A549 treated with ZK216348 at 1 μM for 4 hours (cell line): ENCODE results near the gene ZNF627. TPM values are rescaled to one million over a fixed set of nuclear protein-coding genes. Genes with fewer than 3 reads are reported as not detected.

Experiments
- total RNA-seq: library from RNA; stranded (reverse); fragments of 200-300 nt; extraction: Qiagen RNA extraction; gene quantifications from 5 replicates; pipeline ENCODE4 v1.2.3, GENCODE V29; 2022; ENCODE audit warnings: low read depth

Gene ZNF627
- 3.4 to 5.5 TPM (median 3.6 TPM) in 5 replicates for total RNA-seq

GRCh38 chr19:11597202-11598102, at the start of gene ZNF627:
ZNF627 (plus strand) TSS chr19:11597483; CDS start chr19:11597628, 145 bp downstream.

GRCh38 chr19:11558881-11559828, 38.1 kb upstream of the ZNF627 start, which contains the start of gene ELOF1:
ELOF1 (minus strand) TSS chr19:11559230; CDS start chr19:11554347, 4,883 bp downstream.

GRCh38 chr19:11577451-11578257, 19.6 kb upstream of the ZNF627 start, which contains the start of gene ACP5:
ACP5 (minus strand) TSS chr19:11577645; CDS start chr19:11577317, 328 bp downstream.

Other genes starting within 250 kb of the ZNF627 start
- gene PLPPR2, start 242.1 kb upstream of the ZNF627 start, total RNA-seq = 5.8 to 10.6 TPM (median 9.4 TPM) in 5 replicates
- gene SWSAP1, start 222.8 kb upstream of the ZNF627 start, total RNA-seq = 1.1 to 2.5 TPM (median 2.1 TPM) in 5 replicates
- gene EPOR, start 213.2 kb upstream of the ZNF627 start, total RNA-seq = 2.7 to 6.1 TPM (median 4.9 TPM) in 5 replicates
- gene RGL3, start 178.2 kb upstream of the ZNF627 start, total RNA-seq = 1.7 to 2.7 TPM (median 2.2 TPM) in 5 replicates
- gene ODAD3, start 162.4 kb upstream of the ZNF627 start, total RNA-seq = 1.1 to 2.1 TPM (median 1.3 TPM) in 5 replicates
- gene PRKCSH, start 161.8 kb upstream of the ZNF627 start, total RNA-seq = 216 to 282 TPM (median 266 TPM) in 5 replicates
- gene ELAVL3, start 116.4 kb upstream of the ZNF627 start, total RNA-seq = 0.05 to 0.19 TPM (median 0.13 TPM) in 3 of 5 replicates, not detected in the others
- gene ZNF653, start 91.6 kb upstream of the ZNF627 start, total RNA-seq = 2.8 to 4.9 TPM (median 4.0 TPM) in 5 replicates
- 22.5 to 35.8 TPM (median 34.6 TPM) in 5 replicates for gene ECSIT, start 68.3 kb upstream of the ZNF627 start, total RNA-seq
- gene CNN1, start 58.6 kb upstream of the ZNF627 start, total RNA-seq = 0.17 to 0.68 TPM (median 0.42 TPM) in 5 replicates
- 84.5 to 121 TPM (median 104 TPM) in 5 replicates for gene ELOF1, start 38.3 kb upstream of the ZNF627 start, total RNA-seq
- 0.41 TPM in 1 of 5 replicates, not detected in the others for gene ACP5, start 19.8 kb upstream of the ZNF627 start, total RNA-seq
- 2.1 to 3.4 TPM (median 2.6 TPM) in 5 replicates for gene ZNF823, start 141.5 kb downstream of the ZNF627 start, total RNA-seq
- gene ZNF441, start 169.5 kb downstream of the ZNF627 start, total RNA-seq = 0.05 TPM in 1 of 5 replicates, not detected in the others
- not detected in 5 replicates for gene ZNF491, start 201.0 kb downstream of the ZNF627 start, total RNA-seq
- 0.06 to 0.13 TPM in 2 of 5 replicates, not detected in the others for gene ZNF440, start 216.8 kb downstream of the ZNF627 start, total RNA-seq